Prostate gland (tissue), 2 donors: ENCODE results near the gene DPEP2.

Source experiments
- POLR2AphosphoS5 ChIP-seq: sonication (generic); formaldehyde crosslinking; IDR thresholded peaks from one replicate; pipeline ENCODE4 v1.6.1; 2017; ENCODE audit warnings: antibody characterized with exemption
- TF ChIP-seq, protein P1 (sequence below), 4 experiments: fragments of 200-600 bp in 2 of 4; fragments of 450-650 bp in 2 of 4; sonication (generic) in 2 of 4; IDR thresholded peaks; 1 replicate in 3 of 4; 2 replicates in 1 of 4; pipeline ENCODE4 v1.5.1; 2016 to 2019; ENCODE audit warnings: antibody characterized with exemption in 4 of 4, mild to moderate bottlenecking in 2 of 4, moderate library complexity in 2 of 4

DNA sequence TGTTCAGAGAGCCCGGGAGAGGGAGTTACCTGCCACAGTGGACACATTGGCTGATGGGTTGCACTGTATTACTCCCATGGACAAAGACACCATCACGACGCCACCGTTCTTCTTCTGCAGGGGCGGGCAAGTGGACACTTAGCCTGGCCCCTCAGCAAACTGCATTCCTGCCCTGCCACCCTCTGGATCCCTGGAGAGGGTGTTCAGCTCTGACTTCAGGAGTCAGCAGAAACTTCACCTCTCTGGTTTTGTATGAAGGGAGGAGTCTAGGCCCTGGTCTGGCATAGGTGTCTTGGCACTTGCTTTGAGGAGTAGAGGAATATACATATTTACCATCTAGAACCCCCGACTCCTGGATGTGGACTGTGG is 9.3 kb downstream of the DPEP2 start:
- no peak for TF ChIP-seq POLR2AphosphoS5
- TF ChIP-seq, protein P1, sequence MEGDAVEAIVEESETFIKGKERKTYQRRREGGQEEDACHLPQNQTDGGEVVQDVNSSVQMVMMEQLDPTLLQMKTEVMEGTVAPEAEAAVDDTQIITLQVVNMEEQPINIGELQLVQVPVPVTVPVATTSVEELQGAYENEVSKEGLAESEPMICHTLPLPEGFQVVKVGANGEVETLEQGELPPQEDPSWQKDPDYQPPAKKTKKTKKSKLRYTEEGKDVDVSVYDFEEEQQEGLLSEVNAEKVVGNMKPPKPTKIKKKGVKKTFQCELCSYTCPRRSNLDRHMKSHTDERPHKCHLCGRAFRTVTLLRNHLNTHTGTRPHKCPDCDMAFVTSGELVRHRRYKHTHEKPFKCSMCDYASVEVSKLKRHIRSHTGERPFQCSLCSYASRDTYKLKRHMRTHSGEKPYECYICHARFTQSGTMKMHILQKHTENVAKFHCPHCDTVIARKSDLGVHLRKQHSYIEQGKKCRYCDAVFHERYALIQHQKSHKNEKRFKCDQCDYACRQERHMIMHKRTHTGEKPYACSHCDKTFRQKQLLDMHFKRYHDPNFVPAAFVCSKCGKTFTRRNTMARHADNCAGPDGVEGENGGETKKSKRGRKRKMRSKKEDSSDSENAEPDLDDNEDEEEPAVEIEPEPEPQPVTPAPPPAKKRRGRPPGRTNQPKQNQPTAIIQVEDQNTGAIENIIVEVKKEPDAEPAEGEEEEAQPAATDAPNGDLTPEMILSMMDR (IDR thresholded peaks at IDR 0.05) = no peak
